HepG2 (cell line): ENCODE results near the gene CGNL1. TPM values are rescaled to one million over a fixed set of nuclear protein-coding genes. Genes with fewer than 3 reads are reported as not detected.

Experiments used
- ATAC-seq: fragments of 200-7000 bp; cut with Tn5 transposase; 3 replicates; pipeline ENCODE4 v1.9.1; 2020; ENCODE audit warnings: mild to moderate bottlenecking, moderate library complexity
- BruUV-seq: library from RNA; stranded (reverse); fragments of 400-500 nt; replicated peaks from 2 replicates; lab custom pipeline; 2021; lab: Mats Ljungman, UMichigan
- CTCF ChIA-PET: fragments of 300-600 bp; formaldehyde crosslinking; extraction: SDS; loops from one replicate; lab custom pipeline; 2021; ENCODE audit warnings: low total read pairs, inconsistent platforms, low intra/inter-chr PET ratio; lab: Yijun Ruan, JAX
- POLR2A ChIA-PET: fragments of 350-600 bp; sonication (Branson Sonifier 250); formaldehyde crosslinking; loops from one replicate; lab custom pipeline; 2020; ENCODE audit warnings: antibody characterized with exemption, inconsistent platforms; lab: Yijun Ruan, JAX
- DNase-seq: peaks from one replicate; pipeline ENCODE4 v3.0.0-alpha.2; 2015; ENCODE audit warnings: low spot score
- FAIRE-seq: peaks from 3 replicates; lab custom pipeline; 2011; peaks lifted over from hg19 to GRCh38; lab: Jason Lieb, UNC
- H2AFZ ChIP-seq: one replicate; pipeline ENCODE4 v1.6.1; 2011; ENCODE audit warnings: low read length, inconsistent platforms
- H3K27ac ChIP-seq: fragments of 300-600 bp; 3 replicates; pipeline ENCODE4 v1.8.0; 2011; ENCODE audit warnings: mixed run types, mild to moderate bottlenecking, mixed read lengths, low read length, inconsistent platforms; ENCODE audit not compliant: insufficient read depth; ENCODE audit errors: extremely low read length
- H3K27me3 ChIP-seq, 2 experiments: fragments of 200-600 bp in 1 of 2; 2 replicates in 1 of 2; 3 replicates in 1 of 2; pipeline versions ENCODE4 v1.6.0 to v1.8.0; 2011; ENCODE audit warnings: low read length in 2 of 2, mild to moderate bottlenecking in 2 of 2, moderate library complexity in 2 of 2, inconsistent platforms in 1 of 2; ENCODE audit not compliant: insufficient read depth in 2 of 2, control insufficient read depth in 1 of 2
- H3K36me3 ChIP-seq, 2 experiments: fragments of 200-600 bp in 1 of 2; replicated peaks in 1 of 2; 2 replicates in 1 of 2; 3 replicates in 1 of 2; pipeline versions ENCODE4 v1.5.1 to v1.8.0; 2011; ENCODE audit warnings: low read length in 2 of 2, inconsistent platforms in 1 of 2; ENCODE audit not compliant: insufficient read depth in 2 of 2, control insufficient read depth in 1 of 2
- H3K4me1 ChIP-seq: 2 replicates; pipeline ENCODE4 v1.5.1; 2012; ENCODE audit warnings: low read length, inconsistent platforms; ENCODE audit not compliant: insufficient read depth
- H3K4me2 ChIP-seq: 2 replicates; pipeline ENCODE4 v1.6.0; 2011; ENCODE audit warnings: low read depth, low read length, inconsistent platforms
- H3K4me3 ChIP-seq, 3 experiments: fragments of 200-600 bp in 1 of 3; sonication (generic), shearing (Covaris generic) in 1 of 3; replicated peaks in 1 of 3; 2 replicates each; pipeline ENCODE4 v1.5.1; 2011 to 2016; ENCODE audit warnings: low read length in 3 of 3, inconsistent platforms in 2 of 3, low read depth in 2 of 3, mild to moderate bottlenecking in 2 of 3, control low read depth in 1 of 3, mixed read lengths in 1 of 3; ENCODE audit not compliant: insufficient read depth in 1 of 3
- H3K79me2 ChIP-seq: one replicate; pipeline ENCODE4 v1.6.1; 2011; ENCODE audit warnings: low read length, inconsistent platforms; ENCODE audit not compliant: insufficient read depth
- H3K9ac ChIP-seq: 2 replicates; pipeline ENCODE4 v1.6.0; 2011; ENCODE audit warnings: mild to moderate bottlenecking, low read depth, low read length, inconsistent platforms; ENCODE audit not compliant: insufficient read depth
- H3K9me3 ChIP-seq: 2 replicates; pipeline ENCODE4 v1.5.1; 2012; ENCODE audit warnings: mild to moderate bottlenecking, low read length
- H4K20me1 ChIP-seq: 2 replicates; pipeline ENCODE4 v1.6.0; 2011; ENCODE audit warnings: inconsistent platforms, mild to moderate bottlenecking, low read length, moderate library complexity; ENCODE audit not compliant: insufficient read depth
- MAFK ChIP-seq, 2 experiments: IDR thresholded peaks in 1 of 2; conservative IDR thresholded peaks in 1 of 2; 2 replicates each; pipeline ENCODE4 v1.6.1; 2011; ENCODE audit warnings: improper control_type of control experiment in 2 of 2, low read length in 2 of 2
- MYC ChIP-seq: sonication (generic); formaldehyde crosslinking; IDR thresholded peaks from 2 replicates; pipeline ENCODE4 v1.9.0; 2021; ENCODE audit warnings: missing genetic modification reagents, borderline replicate concordance
- RAD51 ChIP-seq: fragments of 450-650 bp; IDR thresholded peaks from 2 replicates; pipeline ENCODE4 v1.6.1; 2016; ENCODE audit warnings: borderline replicate concordance
- WGBS: methylation state at CpG from one replicate; pipeline ENCODE4 v1.1.6; 2017; ENCODE audit warnings: low lambda C conversion rate; 5-methylcytosine and 5-hydroxymethylcytosine counted together
- in situ Hi-C: cut with HindIII; loops from 2 replicates; pipeline ENCODE4 v1.10.0; 2017; ENCODE audit warnings: low pct_unique_long_range_greater_than_20kb; ENCODE audit not compliant: extremely low pct_ligation_motif_present
- intact Hi-C: fragments of 100-400 bp; cut with micrococcal nuclease; formaldehyde crosslinking; loops from one replicate; pipeline ENCODE4 v1.10.0; 2022; ENCODE audit not compliant: unreplicated experiment
- polyA plus RNA-seq, 8 experiments: library from polyadenylated mRNA; depleted of rRNA in 3 of 8; stranded (reverse) in 7 of 8; unstranded in 1 of 8; fragments of >200 nt; fragmentation: Illumina TruSeq in 4 of 8; extraction: Trizol in 4 of 8; gene quantifications; 2 replicates each; pipeline versions ENCODE4 v1.2.1 to v1.2.3, GENCODE V29; 2011 to 2016; ENCODE audit warnings: low read depth in 4 of 8, missing spikeins in 1 of 8, mixed read lengths in 1 of 8; ENCODE audit not compliant: insufficient read depth in 1 of 8
- total RNA-seq, 5 experiments: library from RNA; depleted of rRNA; stranded (reverse); fragments of >200 nt; fragmentation: Illumina TruSeq; extraction: Trizol; gene quantifications; 2 replicates each; pipeline ENCODE4 v1.2.3, GENCODE V29; 2016; ENCODE audit warnings: low read depth in 1 of 5
- TF ChIP-seq, protein P1 (sequence below): sonication (generic); formaldehyde crosslinking; conservative IDR thresholded peaks from 2 replicates; pipeline ENCODE4 v1.8.0; 2022; ENCODE audit warnings: mild to moderate bottlenecking, moderate library complexity, missing genetic modification reagents
- TF ChIP-seq, protein P2 (sequence below): sonication (generic); formaldehyde crosslinking; IDR thresholded peaks from 2 replicates; pipeline ENCODE4 v1.5.0; 2020; ENCODE audit warnings: mild to moderate bottlenecking, missing genetic modification reagents
- TF ChIP-seq, protein P3 (sequence below): sonication (generic); formaldehyde crosslinking; IDR thresholded peaks from 2 replicates; pipeline ENCODE4 v1.8.0; 2022; ENCODE audit warnings: missing genetic modification reagents, mild to moderate bottlenecking, inconsistent platforms, borderline replicate concordance

The CGNL1 gene
- total and polyA plus RNA-seq, 2 of the 13 experiments (the other 11 are each of a cell fraction or from before 2014, with no cell fraction given): 5.6 to 15.6 TPM

GRCh38 chr15:57571725-57572124 is 195.4 kb downstream of the CGNL1 start (continued):
- TF ChIP-seq, protein P1, sequence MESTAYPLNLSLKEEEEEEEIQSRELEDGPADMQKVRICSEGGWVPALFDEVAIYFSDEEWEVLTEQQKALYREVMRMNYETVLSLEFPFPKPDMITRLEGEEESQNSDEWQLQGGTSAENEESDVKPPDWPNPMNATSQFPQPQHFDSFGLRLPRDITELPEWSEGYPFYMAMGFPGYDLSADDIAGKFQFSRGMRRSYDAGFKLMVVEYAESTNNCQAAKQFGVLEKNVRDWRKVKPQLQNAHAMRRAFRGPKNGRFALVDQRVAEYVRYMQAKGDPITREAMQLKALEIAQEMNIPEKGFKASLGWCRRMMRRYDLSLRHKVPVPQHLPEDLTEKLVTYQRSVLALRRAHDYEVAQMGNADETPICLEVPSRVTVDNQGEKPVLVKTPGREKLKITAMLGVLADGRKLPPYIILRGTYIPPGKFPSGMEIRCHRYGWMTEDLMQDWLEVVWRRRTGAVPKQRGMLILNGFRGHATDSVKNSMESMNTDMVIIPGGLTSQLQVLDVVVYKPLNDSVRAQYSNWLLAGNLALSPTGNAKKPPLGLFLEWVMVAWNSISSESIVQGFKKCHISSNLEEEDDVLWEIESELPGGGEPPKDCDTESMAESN (CRISPR knock-in tag): no peak
- TF ChIP-seq RAD51: peak; percentile 31; the same call in 1 of the 2 replicates
- TF ChIP-seq, protein P2, sequence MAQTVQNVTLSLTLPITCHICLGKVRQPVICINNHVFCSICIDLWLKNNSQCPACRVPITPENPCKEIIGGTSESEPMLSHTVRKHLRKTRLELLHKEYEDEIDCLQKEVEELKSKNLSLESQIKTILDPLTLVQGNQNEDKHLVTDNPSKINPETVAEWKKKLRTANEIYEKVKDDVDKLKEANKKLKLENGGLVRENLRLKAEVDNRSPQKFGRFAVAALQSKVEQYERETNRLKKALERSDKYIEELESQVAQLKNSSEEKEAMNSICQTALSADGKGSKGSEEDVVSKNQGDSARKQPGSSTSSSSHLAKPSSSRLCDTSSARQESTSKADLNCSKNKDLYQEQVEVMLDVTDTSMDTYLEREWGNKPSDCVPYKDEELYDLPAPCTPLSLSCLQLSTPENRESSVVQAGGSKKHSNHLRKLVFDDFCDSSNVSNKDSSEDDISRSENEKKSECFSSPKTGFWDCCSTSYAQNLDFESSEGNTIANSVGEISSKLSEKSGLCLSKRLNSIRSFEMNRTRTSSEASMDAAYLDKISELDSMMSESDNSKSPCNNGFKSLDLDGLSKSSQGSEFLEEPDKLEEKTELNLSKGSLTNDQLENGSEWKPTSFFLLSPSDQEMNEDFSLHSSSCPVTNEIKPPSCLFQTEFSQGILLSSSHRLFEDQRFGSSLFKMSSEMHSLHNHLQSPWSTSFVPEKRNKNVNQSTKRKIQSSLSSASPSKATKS: no peak
- TF ChIP-seq, protein P3, sequence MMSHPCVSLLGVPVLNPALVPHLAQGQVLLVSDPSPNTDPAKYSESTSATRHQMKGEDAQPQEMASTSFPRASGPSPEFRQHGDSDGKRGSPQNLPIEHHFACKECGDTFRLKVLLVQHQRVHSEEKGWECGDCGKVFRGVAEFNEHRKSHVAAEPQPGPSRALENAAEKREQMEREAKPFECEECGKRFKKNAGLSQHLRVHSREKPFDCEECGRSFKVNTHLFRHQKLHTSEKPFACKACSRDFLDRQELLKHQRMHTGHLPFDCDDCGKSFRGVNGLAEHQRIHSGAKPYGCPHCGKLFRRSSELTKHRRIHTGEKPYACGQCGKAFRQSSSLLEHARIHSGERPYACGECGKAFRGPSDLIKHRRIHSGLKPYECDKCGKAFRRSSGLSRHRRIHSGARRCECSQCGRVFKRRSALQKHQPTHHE (CRISPR knock-in tag): no peak

GRCh38 chr15:57572468-57572867 is 196.2 kb downstream of the CGNL1 start:
- Histone ChIP-seq H3K79me2 (no peaks in the 10 kb centered on the region), H3K27ac (no peak overlapping the region), H4K20me1 (no peaks in the 10 kb centered on the region), H3K4me3 (no peak overlapping the region), H3K9ac (no peak overlapping the region)
- FAIRE-seq: no peak
- POLR2A ChIA-PET: no interaction called here
- ATAC-seq: no peak
- intact Hi-C loops: no loop called here
- DNase-seq: no peak
- WGBS: 55% methylated on average over 3 of the region's 3 CpGs
- TF ChIP-seq MYC (CRISPR knock-in tag) (no peak), MAFK (conservative IDR thresholded peaks at IDR 0.05 in 1 of 2, IDR thresholded peaks at IDR 0.05 in 1 of 2; ENCODE audit: low read length in 2 of 2) (0 out of 4 replicates have a peak, but pooled peaks have one; percentile 0 to 2)
- TF ChIP-seq, all 625 proteins: peak for 1
- Histone ChIP-seq H3K36me3 (no peaks in the 10 kb centered on the region), H3K27me3 (0 out of 5 replicates have a peak, but pooled peaks cover 0 to 3% of the 10 kb centered on the region in 2 experiments), H3K4me1 (no peaks in the 10 kb centered on the region), H2AFZ (no peak overlapping the region), H3K4me2 (no peak overlapping the region), H3K9me3 (no peaks in the 10 kb centered on the region)
- no TSS peak for BruUV-seq
- CTCF ChIA-PET: no interaction called here
- in situ Hi-C loops: no loop called here
